Nephron (organoid): ENCODE measurements around the gene CSRP1.

Experiments used
- H3K27ac Mint-ChIP-seq, 3 experiments: 2 replicates each; pipeline ENCODE4 v1.8.0; 2020; ENCODE audit warnings: mixed read lengths in 3 of 3, mild to moderate bottlenecking in 2 of 3, moderate library complexity in 1 of 3
- H3K27me3 Mint-ChIP-seq: 2 replicates; pipeline ENCODE4 v1.8.0; 2021; ENCODE audit warnings: low read depth, mild to moderate bottlenecking, moderate library complexity, mixed read lengths
- H3K36me3 Mint-ChIP-seq: 2 replicates; pipeline ENCODE4 v1.8.0; 2020; ENCODE audit warnings: low read depth, mixed read lengths
- H3K4me1 Mint-ChIP-seq: 2 replicates; pipeline ENCODE4 v1.8.0; 2020; ENCODE audit warnings: mixed read lengths
- H3K4me3 Mint-ChIP-seq, 3 experiments: 2 replicates each; pipeline ENCODE4 v1.8.0; 2020; ENCODE audit warnings: mild to moderate bottlenecking in 3 of 3, mixed read lengths in 3 of 3, moderate library complexity in 2 of 3
- H3K9me3 Mint-ChIP-seq: 2 replicates; pipeline ENCODE4 v1.8.0; 2020; ENCODE audit warnings: mixed read lengths
- CTCF ChIP-seq, 3 experiments: fragments of 200-600 bp; sonication (generic); IDR thresholded peaks; one replicate each; pipeline ENCODE4 v1.5.0; 2021; ENCODE audit warnings: antibody characterized with exemption in 3 of 3; ENCODE audit not compliant: unreplicated experiment in 3 of 3

The CSRP1 gene

GRCh38 chr1:201459775-201460174, 47.1 kb downstream of the CSRP1 start:
- peaks cover 8% of the 10 kb centered on the region for H3K36me3 Mint-ChIP-seq
- peaks cover 55% of the 10 kb centered on the region for H3K4me1 Mint-ChIP-seq
- no peak for TF ChIP-seq CTCF (IDR thresholded peaks at IDR 0.05; ENCODE audit: unreplicated experiment in 3 of 3)
- H3K27me3 Mint-ChIP-seq = peaks cover 9% of the 10 kb centered on the region
- no peaks in the 10 kb centered on the region for H3K9me3 Mint-ChIP-seq
- no peak overlapping the region for H3K27ac Mint-ChIP-seq
- H3K4me3 Mint-ChIP-seq = no peak overlapping the region

- no peak overlapping the region for H3K4me3 Mint-ChIP-seq
- no peaks in the 10 kb centered on the region for H3K9me3 Mint-ChIP-seq
- peaks cover 9% of the 10 kb centered on the region for H3K27me3 Mint-ChIP-seq
- no peak for TF ChIP-seq CTCF (IDR thresholded peaks at IDR 0.05; ENCODE audit: unreplicated experiment in 3 of 3)
- H3K36me3 Mint-ChIP-seq = peaks cover 3% of the 10 kb centered on the region
- peak overlapping the region in 2 of 3 experiments; percentile 23 to 27 for H3K27ac Mint-ChIP-seq
- peaks cover 57% of the 10 kb centered on the region for H3K4me1 Mint-ChIP-seq
These were observed 47.9 kb downstream of the CSRP1 start for GRCh38 chr1:201459052-201459451.

GRCh38 chr1:201457508-201457960, 49.4 kb downstream of the CSRP1 start:
- no peaks in the 10 kb centered on the region for H3K9me3 Mint-ChIP-seq
- H3K4me3 Mint-ChIP-seq = no peak overlapping the region
- no peaks in the 10 kb centered on the region for H3K36me3 Mint-ChIP-seq
- H3K4me1 Mint-ChIP-seq = peaks cover 50% of the 10 kb centered on the region
- no peak for TF ChIP-seq CTCF (IDR thresholded peaks at IDR 0.05; ENCODE audit: unreplicated experiment in 3 of 3)
- peaks cover 5% of the 10 kb centered on the region for H3K27me3 Mint-ChIP-seq
- H3K27ac Mint-ChIP-seq = peak overlapping the region; percentile 57 to 97 (median 96)

- peak overlapping the region in 1 of 3 experiments; percentile 10 for H3K4me3 Mint-ChIP-seq
- H3K9me3 Mint-ChIP-seq = no peaks in the 10 kb centered on the region
- H3K27me3 Mint-ChIP-seq = peaks cover 5% of the 10 kb centered on the region
- no peak for TF ChIP-seq CTCF (IDR thresholded peaks at IDR 0.05; ENCODE audit: unreplicated experiment in 3 of 3)
- H3K27ac Mint-ChIP-seq = peak overlapping the region; percentile 33 to 97 (median 96)
- no peaks in the 10 kb centered on the region for H3K36me3 Mint-ChIP-seq
- peaks cover 50% of the 10 kb centered on the region for H3K4me1 Mint-ChIP-seq
These were observed 50.2 kb downstream of the CSRP1 start for GRCh38 chr1:201456499-201457309.

- no peaks in the 10 kb centered on the region for H3K36me3 Mint-ChIP-seq
- H3K27ac Mint-ChIP-seq = peak overlapping the region; percentile 18 to 97 (median 78)
- H3K4me1 Mint-ChIP-seq = peaks cover 49% of the 10 kb centered on the region
- no peak overlapping the region for H3K4me3 Mint-ChIP-seq
- H3K27me3 Mint-ChIP-seq = no peaks in the 10 kb centered on the region
- H3K9me3 Mint-ChIP-seq = no peaks in the 10 kb centered on the region
- no peak for TF ChIP-seq CTCF (IDR thresholded peaks at IDR 0.05; ENCODE audit: unreplicated experiment in 3 of 3)
These were observed 51.8 kb downstream of the CSRP1 start for GRCh38 chr1:201455098-201455497.

GRCh38 chr1:201454608-201455007, 52.3 kb downstream of the CSRP1 start:
- Mint-ChIP-seq H3K9me3 (no peaks in the 10 kb centered on the region), H3K27me3 (peaks cover 3% of the 10 kb centered on the region), H3K4me1 (peaks cover 53% of the 10 kb centered on the region), H3K4me3 (no peak overlapping the region), H3K27ac (peak overlapping the region; percentile 18 to 97 (median 78)), H3K36me3 (no peaks in the 10 kb centered on the region)
- no peak for TF ChIP-seq CTCF (IDR thresholded peaks at IDR 0.05; ENCODE audit: unreplicated experiment in 3 of 3)
